DND-41 (cell line): ENCODE measurements around the gene SLC30A10.

Experiments
- ATAC-seq: fragments of 200-7000 bp; cut with Tn5 transposase; 3 replicates; pipeline ENCODE4 v1.9.1; 2021; ENCODE audit warnings: low read depth; ENCODE audit not compliant: insufficient read depth
- DNase-seq: peaks from one replicate; pipeline ENCODE4 v3.0.0-alpha.2; 2020
- H2AFZ ChIP-seq: 2 replicates; pipeline ENCODE4 v1.6.0; 2012; ENCODE audit warnings: low read depth, low read length
- H3K27ac ChIP-seq: 2 replicates; pipeline ENCODE4 v1.5.1; 2012; ENCODE audit warnings: low read length, inconsistent platforms
- H3K27me3 ChIP-seq: fragments of 200-600 bp; sonication (generic); 2 replicates; pipeline ENCODE4 v1.6.0; 2012; ENCODE audit warnings: low read length, mild to moderate bottlenecking, inconsistent platforms; ENCODE audit not compliant: insufficient read depth, poor library complexity
- H3K36me3 ChIP-seq: 2 replicates; pipeline ENCODE4 v1.5.1; 2012; ENCODE audit warnings: low read length, inconsistent platforms; ENCODE audit not compliant: insufficient read depth
- H3K4me1 ChIP-seq: 2 replicates; pipeline ENCODE4 v1.5.1; 2012; ENCODE audit warnings: mild to moderate bottlenecking, low read length; ENCODE audit not compliant: insufficient read depth
- H3K4me2 ChIP-seq: 2 replicates; pipeline ENCODE4 v1.6.0; 2012; ENCODE audit warnings: mild to moderate bottlenecking, moderate library complexity, low read length, inconsistent platforms; ENCODE audit not compliant: insufficient read depth
- H3K4me3 ChIP-seq, 2 experiments: fragments of 200-600 bp in 1 of 2; shearing (Covaris generic) in 1 of 2; 2 replicates each; pipeline ENCODE4 v1.5.1; 2012 to 2016; ENCODE audit warnings: inconsistent platforms in 2 of 2, low read length in 2 of 2, mild to moderate bottlenecking in 2 of 2, low read depth in 1 of 2, moderate library complexity in 1 of 2
- H3K79me2 ChIP-seq: 2 replicates; pipeline ENCODE4 v1.6.0; 2012; ENCODE audit warnings: low read length, inconsistent platforms; ENCODE audit not compliant: insufficient read depth
- H3K9ac ChIP-seq: 2 replicates; pipeline ENCODE4 v1.6.0; 2012; ENCODE audit warnings: low read depth, mild to moderate bottlenecking, inconsistent platforms, low read length, moderate library complexity
- H3K9me3 ChIP-seq: 2 replicates; pipeline ENCODE4 v1.5.1; 2012; ENCODE audit warnings: low read length, moderate library complexity, mild to moderate bottlenecking, inconsistent platforms; ENCODE audit not compliant: insufficient read depth, severe bottlenecking
- H4K20me1 ChIP-seq: 2 replicates; pipeline ENCODE4 v1.6.0; 2012; ENCODE audit warnings: low read length; ENCODE audit not compliant: insufficient read depth
- EZH2 ChIP-seq: IDR thresholded peaks from 3 replicates; pipeline ENCODE4 v1.6.1; 2012; ENCODE audit warnings: borderline replicate concordance, low read depth, mild to moderate bottlenecking, moderate library complexity, low read length, inconsistent platforms; ENCODE audit not compliant: severe bottlenecking
- TF ChIP-seq, protein P1 (sequence below): IDR thresholded peaks from 2 replicates; pipeline ENCODE4 v1.5.1; 2012; ENCODE audit warnings: borderline replicate concordance, low read length, moderate library complexity, mild to moderate bottlenecking; ENCODE audit not compliant: poor library complexity, severe bottlenecking; ENCODE audit errors: extremely low read depth

SLC30A10 gene

DNA sequence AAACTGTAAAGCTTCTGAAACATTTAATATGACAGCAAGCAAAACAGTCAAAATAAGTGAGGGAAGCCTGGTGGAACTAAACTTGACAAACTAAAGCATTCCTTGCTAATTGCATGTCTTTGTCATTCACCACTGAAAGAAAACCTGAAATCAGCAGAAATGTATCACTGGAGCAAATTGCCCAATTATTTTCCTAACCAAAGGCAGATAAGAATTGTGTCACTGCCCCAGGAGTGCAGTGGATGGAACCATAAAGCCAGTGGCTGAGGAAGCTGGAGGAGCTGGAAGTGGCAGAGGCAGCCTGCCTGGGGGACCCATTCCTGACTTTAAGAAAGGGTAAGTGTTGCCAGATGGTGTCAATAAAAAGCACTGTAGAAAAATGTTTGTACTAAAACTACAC is 2.7 kb upstream of the SLC30A10 start:
- no peaks in the 10 kb centered on the region for H3K36me3 ChIP-seq
- no peak overlapping the region for H2AFZ ChIP-seq
- no peaks in the 10 kb centered on the region for H3K4me1 ChIP-seq
- H3K27ac ChIP-seq: no peak overlapping the region
- no peaks in the 10 kb centered on the region for H4K20me1 ChIP-seq
- no peak overlapping the region for H3K9ac ChIP-seq
- H3K4me3 ChIP-seq: no peak overlapping the region
- no peak for ATAC-seq
- TF ChIP-seq, protein P1, sequence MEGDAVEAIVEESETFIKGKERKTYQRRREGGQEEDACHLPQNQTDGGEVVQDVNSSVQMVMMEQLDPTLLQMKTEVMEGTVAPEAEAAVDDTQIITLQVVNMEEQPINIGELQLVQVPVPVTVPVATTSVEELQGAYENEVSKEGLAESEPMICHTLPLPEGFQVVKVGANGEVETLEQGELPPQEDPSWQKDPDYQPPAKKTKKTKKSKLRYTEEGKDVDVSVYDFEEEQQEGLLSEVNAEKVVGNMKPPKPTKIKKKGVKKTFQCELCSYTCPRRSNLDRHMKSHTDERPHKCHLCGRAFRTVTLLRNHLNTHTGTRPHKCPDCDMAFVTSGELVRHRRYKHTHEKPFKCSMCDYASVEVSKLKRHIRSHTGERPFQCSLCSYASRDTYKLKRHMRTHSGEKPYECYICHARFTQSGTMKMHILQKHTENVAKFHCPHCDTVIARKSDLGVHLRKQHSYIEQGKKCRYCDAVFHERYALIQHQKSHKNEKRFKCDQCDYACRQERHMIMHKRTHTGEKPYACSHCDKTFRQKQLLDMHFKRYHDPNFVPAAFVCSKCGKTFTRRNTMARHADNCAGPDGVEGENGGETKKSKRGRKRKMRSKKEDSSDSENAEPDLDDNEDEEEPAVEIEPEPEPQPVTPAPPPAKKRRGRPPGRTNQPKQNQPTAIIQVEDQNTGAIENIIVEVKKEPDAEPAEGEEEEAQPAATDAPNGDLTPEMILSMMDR: no peak
- no peak for TF ChIP-seq EZH2
- H3K9me3 ChIP-seq: peaks cover 2% of the 10 kb centered on the region
- H3K27me3 ChIP-seq: no peaks in the 10 kb centered on the region
- DNase-seq: no peak
- no peaks in the 10 kb centered on the region for H3K79me2 ChIP-seq
- H3K4me2 ChIP-seq: no peak overlapping the region

DNA sequence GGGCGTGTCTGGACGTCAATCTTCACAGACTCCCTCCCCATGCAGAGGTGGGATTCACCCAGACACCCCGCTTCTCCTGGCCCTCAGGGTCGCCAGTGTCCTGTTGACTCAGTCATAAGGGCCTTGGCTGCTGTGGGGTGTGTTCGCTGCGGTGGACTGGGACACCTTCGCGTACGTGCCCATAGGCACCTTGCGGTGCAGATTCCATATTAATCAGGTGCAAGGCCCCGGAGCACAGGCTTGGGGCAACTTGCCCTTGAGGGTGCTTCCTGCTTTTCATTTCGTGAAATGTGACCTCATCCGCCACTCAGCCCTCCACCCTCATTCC is 398 bp upstream of the SLC30A10 start:
- Histone ChIP-seq H3K9me3 (peaks cover 2% of the 10 kb centered on the region), H3K36me3 (no peaks in the 10 kb centered on the region), H4K20me1 (no peaks in the 10 kb centered on the region), H3K27me3 (no peaks in the 10 kb centered on the region), H3K79me2 (no peaks in the 10 kb centered on the region), H2AFZ (no peak overlapping the region), H3K9ac (no peak overlapping the region), H3K27ac (no peak overlapping the region), H3K4me1 (no peaks in the 10 kb centered on the region), H3K4me3 (no peak overlapping the region), H3K4me2 (no peak overlapping the region)
- DNase-seq (no peak), ATAC-seq (no peak)
- TF ChIP-seq, protein P1: no peak
- no peak for TF ChIP-seq EZH2

DNA sequence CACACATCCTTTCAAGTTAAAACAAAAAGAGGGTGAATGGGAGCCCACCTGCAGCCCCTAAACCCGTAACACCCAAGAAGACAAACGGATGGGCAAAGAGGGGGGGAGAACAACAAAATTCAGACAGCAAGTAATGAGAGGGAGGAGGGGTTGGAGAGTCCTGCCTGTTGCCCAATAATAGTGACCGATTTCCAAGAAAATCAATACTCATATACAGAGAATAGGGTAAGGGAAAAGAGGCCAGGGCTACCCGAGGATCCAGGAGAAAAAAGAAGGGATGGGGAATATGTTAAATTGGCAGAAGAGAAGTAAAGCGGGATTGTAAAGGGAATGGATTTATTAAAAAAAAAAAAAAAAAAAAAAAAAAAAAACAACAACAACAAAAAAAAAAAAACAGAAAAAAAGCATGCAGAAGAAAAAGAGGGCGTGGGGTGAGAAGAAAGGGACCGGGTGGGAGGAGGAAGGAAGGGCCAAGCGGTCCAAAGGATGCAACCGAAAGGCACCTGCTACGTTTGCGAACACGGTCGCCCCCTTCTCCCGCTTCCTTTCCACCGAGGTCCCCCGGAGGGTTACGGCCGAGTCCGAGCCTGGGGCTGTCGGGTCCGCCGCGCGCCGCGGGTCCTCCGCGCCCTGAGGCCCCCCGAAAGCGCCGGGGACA is 930 bp downstream of the SLC30A10 start:
- Histone ChIP-seq H4K20me1 (no peaks in the 10 kb centered on the region), H3K9me3 (peaks cover 2% of the 10 kb centered on the region), H3K4me2 (no peak overlapping the region), H3K79me2 (no peaks in the 10 kb centered on the region), H3K36me3 (no peaks in the 10 kb centered on the region), H3K27ac (no peak overlapping the region), H3K9ac (no peak overlapping the region), H3K4me3 (no peak overlapping the region), H3K4me1 (no peaks in the 10 kb centered on the region), H3K27me3 (no peaks in the 10 kb centered on the region), H2AFZ (no peak overlapping the region)
- TF ChIP-seq EZH2: no peak
- TF ChIP-seq, protein P1: no peak
- DNase-seq (no peak), ATAC-seq (no peak)
